Gastrocnemius medialis (tissue), 4 donors: ENCODE results near the gene SCAMP1. TPM values are rescaled to one million over a fixed set of nuclear protein-coding genes. Genes with fewer than 3 reads are reported as not detected.
"Not testable (repeated sequence)": the region's sequence is repeated elsewhere in the genome, so short reads cannot be mapped to it uniquely, and the experiment has no call there.

Experiments
- ATAC-seq, 2 donors: fragments of 150-250 bp; one replicate each; pipeline ENCODE4 v1.9.1; 2016
- DNase-seq, 2 donors: peaks; one replicate each; pipeline ENCODE4 v3.0.0-alpha.2; 2019
- H3K27ac ChIP-seq, 4 donors: fragments of 200-600 bp; sonication (generic); 1 replicate in 1 of 4; 2 replicates in 3 of 4; pipeline ENCODE4 v1.5.1; 2016 to 2018; ENCODE audit warnings: mild to moderate bottlenecking in 2 of 4, moderate library complexity in 1 of 4
- H3K27me3 ChIP-seq, 3 donors: fragments of 200-600 bp; sonication (generic) in 2 of 3; 1 replicate in 1 of 3; 2 replicates in 2 of 3; pipeline versions ENCODE4 v1.5.1 to v1.6.0; 2016 to 2019; ENCODE audit warnings: mild to moderate bottlenecking in 1 of 3, moderate library complexity in 1 of 3
- H3K36me3 ChIP-seq, 2 donors: fragments of 200-600 bp; sonication (generic) in 1 of 2; one replicate each; pipeline ENCODE4 v1.5.1; 2017 to 2018
- H3K4me1 ChIP-seq, 2 donors: fragments of 200-600 bp; sonication (generic) in 1 of 2; one replicate each; pipeline ENCODE4 v1.5.1; 2016 to 2017; ENCODE audit warnings: mild to moderate bottlenecking in 2 of 2
- H3K4me3 ChIP-seq, 4 donors: fragments of 200-600 bp; sonication (generic) in 3 of 4; 1 replicate in 1 of 4; 2 replicates in 3 of 4; pipeline ENCODE4 v1.5.1; 2016 to 2019; ENCODE audit warnings: mild to moderate bottlenecking in 2 of 4
- H3K9me3 ChIP-seq, 3 donors: fragments of 200-600 bp; sonication (generic) in 2 of 3; 1 replicate in 1 of 3; 2 replicates in 2 of 3; pipeline ENCODE4 v1.5.1; 2016 to 2019
- POLR2A ChIP-seq, 2 donors: fragments of 450-650 bp; IDR thresholded peaks; one replicate each; pipeline ENCODE4 v1.6.1; 2017; ENCODE audit warnings: antibody characterized with exemption in 2 of 2, mild to moderate bottlenecking in 2 of 2, moderate library complexity in 2 of 2
- in situ Hi-C, 4 donors: fragments of 200-750 bp; cut with MboI; loops; one replicate each; pipeline versions ENCODE4 v1.15.0 to v1.8.0; 2017; ENCODE audit warnings: low sequenced_read_pairs in 4 of 4
- intact Hi-C: fragments of 100-400 bp; cut with DNase I; formaldehyde crosslinking; loops from one replicate; pipeline ENCODE4 v1.15.1; 2023; ENCODE audit warnings: low total_unique reads
- total RNA-seq, 4 donors: library from RNA; depleted of rRNA; stranded (reverse); fragments of >200 nt; gene quantifications; one replicate each; pipeline versions ENCODE4 v1.1.0 to v1.2.3, GENCODE V29; 2016
- TF ChIP-seq, protein P1 (sequence below), 5 experiments: fragments of 450-650 bp in 3 of 5; fragments of 200-600 bp in 2 of 5; sonication (generic) in 2 of 5; IDR thresholded peaks in 4 of 5; conservative IDR thresholded peaks in 1 of 5; 1 replicate in 4 of 5; 2 replicates in 1 of 5; pipeline ENCODE4 v1.5.1; 2016 to 2019; ENCODE audit warnings: antibody characterized with exemption in 5 of 5, mild to moderate bottlenecking in 3 of 5, moderate library complexity in 3 of 5

SCAMP1 gene
- total RNA-seq, 4 donors from 2014 or later = 17.5 to 35.2 (median 22.0) TPM

- Histone ChIP-seq H3K4me3 (peak overlapping the region in 1 of 4 donors; percentile 18), H3K27me3 (no peaks in the 10 kb centered on the region), H3K9me3 (no peaks in the 10 kb centered on the region), H3K27ac (peak overlapping the region; percentile 55 to 75 (median 62)), H3K4me1 (peaks cover 26 to 43% of the 10 kb centered on the region in 2 donors), H3K36me3 (no peaks in the 10 kb centered on the region)
- no peak for DNase-seq
- intact Hi-C loops = loop anchor here (1.0 to 5.0 kb wide), 4 partner anchors 17 to 270 kb away; partner anchors contain the start of genes AP3B1, LHFPL2 and SCAMP1
- in situ Hi-C loops = no loop called here
- no peak for TF ChIP-seq POLR2A (IDR thresholded peaks at IDR 0.05)
- TF ChIP-seq, protein P1, sequence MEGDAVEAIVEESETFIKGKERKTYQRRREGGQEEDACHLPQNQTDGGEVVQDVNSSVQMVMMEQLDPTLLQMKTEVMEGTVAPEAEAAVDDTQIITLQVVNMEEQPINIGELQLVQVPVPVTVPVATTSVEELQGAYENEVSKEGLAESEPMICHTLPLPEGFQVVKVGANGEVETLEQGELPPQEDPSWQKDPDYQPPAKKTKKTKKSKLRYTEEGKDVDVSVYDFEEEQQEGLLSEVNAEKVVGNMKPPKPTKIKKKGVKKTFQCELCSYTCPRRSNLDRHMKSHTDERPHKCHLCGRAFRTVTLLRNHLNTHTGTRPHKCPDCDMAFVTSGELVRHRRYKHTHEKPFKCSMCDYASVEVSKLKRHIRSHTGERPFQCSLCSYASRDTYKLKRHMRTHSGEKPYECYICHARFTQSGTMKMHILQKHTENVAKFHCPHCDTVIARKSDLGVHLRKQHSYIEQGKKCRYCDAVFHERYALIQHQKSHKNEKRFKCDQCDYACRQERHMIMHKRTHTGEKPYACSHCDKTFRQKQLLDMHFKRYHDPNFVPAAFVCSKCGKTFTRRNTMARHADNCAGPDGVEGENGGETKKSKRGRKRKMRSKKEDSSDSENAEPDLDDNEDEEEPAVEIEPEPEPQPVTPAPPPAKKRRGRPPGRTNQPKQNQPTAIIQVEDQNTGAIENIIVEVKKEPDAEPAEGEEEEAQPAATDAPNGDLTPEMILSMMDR (IDR thresholded peaks at IDR 0.05 in 4 of 5, conservative IDR thresholded peaks at IDR 0.05 in 1 of 5) = no peak
- peak; percentile 47 to 53 for ATAC-seq
These were observed 17.3 kb downstream of the SCAMP1 start for GRCh38 chr5:78377718-78378105.

GRCh38 chr5:78387468-78388153 is 27.2 kb downstream of the SCAMP1 start:
- ATAC-seq = no peak
- H3K4me3 ChIP-seq = no peak overlapping the region
- H3K27me3 ChIP-seq = no peaks in the 10 kb centered on the region
- intact Hi-C loops = no loop called here
- H3K4me1 ChIP-seq = peaks cover 5 to 6% of the 10 kb centered on the region in 2 donors
- no peaks in the 10 kb centered on the region for H3K9me3 ChIP-seq
- no peak for DNase-seq
- in situ Hi-C loops = no loop called here
- TF ChIP-seq, protein P1 (IDR thresholded peaks at IDR 0.05 in 4 of 5, conservative IDR thresholded peaks at IDR 0.05 in 1 of 5) = no peak
- TF ChIP-seq POLR2A (IDR thresholded peaks at IDR 0.05) = no peak
- H3K27ac ChIP-seq = no peak overlapping the region
- no peaks in the 10 kb centered on the region for H3K36me3 ChIP-seq

DNA sequence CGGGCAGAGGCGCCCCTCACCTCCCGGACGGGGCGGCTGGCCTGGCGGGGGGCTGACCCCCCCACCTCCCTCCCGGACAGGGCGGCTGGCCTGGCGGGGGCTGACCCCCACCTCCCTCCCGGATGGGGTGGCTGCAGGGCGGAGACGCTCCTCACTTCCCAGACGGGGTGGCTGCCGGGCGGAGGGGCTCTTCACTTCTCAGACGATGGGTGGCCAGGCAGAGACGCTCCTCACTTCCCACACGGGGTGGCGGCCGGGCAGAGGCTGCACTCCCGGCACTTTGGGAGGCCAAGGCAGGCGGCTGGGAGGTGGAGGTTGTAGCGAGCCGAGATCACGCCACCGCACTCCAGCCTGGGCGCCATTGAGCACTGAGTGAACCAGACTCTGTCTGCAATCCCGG is 30.9 kb downstream of the SCAMP1 start:
- H3K4me1 ChIP-seq, H3K36me3 ChIP-seq, H3K27ac ChIP-seq, in situ Hi-C loops, H3K9me3 ChIP-seq, intact Hi-C loops, H3K27me3 ChIP-seq, DNase-seq, H3K4me3 ChIP-seq, ATAC-seq: not testable (repeated sequence)

DNA sequence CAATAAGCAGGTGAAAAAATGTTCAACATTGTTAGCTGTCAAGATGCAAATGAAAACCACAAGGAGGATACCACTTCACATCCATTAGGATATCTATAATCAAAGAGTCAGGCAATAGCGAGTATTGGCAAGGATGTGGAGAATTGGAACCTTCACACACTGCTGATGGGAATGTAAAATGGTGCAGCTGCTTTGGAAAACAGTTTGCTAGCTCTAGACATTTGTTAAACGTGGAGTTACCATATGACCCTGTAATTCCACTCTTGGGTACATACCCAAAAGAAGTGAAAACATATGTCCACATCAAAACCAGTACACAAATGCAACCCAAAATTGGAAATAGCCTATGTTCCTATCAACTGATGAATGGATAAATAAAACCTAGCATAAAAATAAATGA is 37.4 kb downstream of the SCAMP1 start:
- DNase-seq (no peak), ATAC-seq (no peak)
- H3K4me3 ChIP-seq = no peak overlapping the region
- H3K9me3 ChIP-seq = no peaks in the 10 kb centered on the region
- H3K4me1 ChIP-seq = no peaks in the 10 kb centered on the region
- H3K27ac ChIP-seq = no peak overlapping the region
- TF ChIP-seq POLR2A (IDR thresholded peaks at IDR 0.05) = no peak
- TF ChIP-seq, protein P1 (IDR thresholded peaks at IDR 0.05 in 4 of 5, conservative IDR thresholded peaks at IDR 0.05 in 1 of 5) = no peak
- no peaks in the 10 kb centered on the region for H3K36me3 ChIP-seq
- H3K27me3 ChIP-seq = no peaks in the 10 kb centered on the region
- in situ Hi-C loops = no loop called here
- intact Hi-C loops = no loop called here

DNA sequence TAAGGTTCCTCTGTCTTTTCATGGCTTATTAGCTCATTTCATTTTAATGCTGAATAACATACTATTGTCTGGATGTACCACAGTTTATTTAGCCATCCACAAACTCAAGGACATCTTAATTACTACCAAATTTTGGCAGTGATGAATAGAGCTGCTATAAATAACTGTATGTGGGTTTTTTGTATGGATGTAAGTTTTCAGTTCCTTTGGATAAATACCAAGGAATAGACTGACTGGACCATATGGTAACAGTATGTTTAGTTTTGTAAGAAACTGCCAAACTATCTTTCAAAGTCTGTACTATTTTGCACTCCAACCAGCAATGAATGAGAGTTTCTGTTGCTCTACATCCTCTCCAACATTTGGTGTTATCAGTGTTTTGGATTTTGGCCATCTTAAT is 38.7 kb downstream of the SCAMP1 start:
- no peaks in the 10 kb centered on the region for H3K36me3 ChIP-seq
- ATAC-seq (no peak), DNase-seq (no peak)
- no peaks in the 10 kb centered on the region for H3K9me3 ChIP-seq
- no peak overlapping the region for H3K4me3 ChIP-seq
- in situ Hi-C loops (no loop called here), intact Hi-C loops (no loop called here)
- H3K27me3 ChIP-seq = no peaks in the 10 kb centered on the region
- H3K27ac ChIP-seq = no peak overlapping the region
- TF ChIP-seq, protein P1 (IDR thresholded peaks at IDR 0.05 in 4 of 5, conservative IDR thresholded peaks at IDR 0.05 in 1 of 5) = no peak
- TF ChIP-seq POLR2A (IDR thresholded peaks at IDR 0.05) = no peak
- no peaks in the 10 kb centered on the region for H3K4me1 ChIP-seq
